Stimulated activated CD8-positive, alpha-beta memory T cell treated with anti-CD3 and anti-CD28 coated beads, Interleukin-2, amount 100 ng/mL, for 48 hours (primary cell): ENCODE measurements around the gene KHDRBS1.
"Not testable (repeated sequence)": the region's sequence is repeated elsewhere in the genome, so short reads cannot be mapped to it uniquely, and the experiment has no call there.

Experiments
- DNase-seq, 2 donors: peaks; one replicate each; pipeline ENCODE4 v3.0.0-alpha.2; 2020; ENCODE audit warnings: low read depth in 2 of 2

KHDRBS1 gene

DNA sequence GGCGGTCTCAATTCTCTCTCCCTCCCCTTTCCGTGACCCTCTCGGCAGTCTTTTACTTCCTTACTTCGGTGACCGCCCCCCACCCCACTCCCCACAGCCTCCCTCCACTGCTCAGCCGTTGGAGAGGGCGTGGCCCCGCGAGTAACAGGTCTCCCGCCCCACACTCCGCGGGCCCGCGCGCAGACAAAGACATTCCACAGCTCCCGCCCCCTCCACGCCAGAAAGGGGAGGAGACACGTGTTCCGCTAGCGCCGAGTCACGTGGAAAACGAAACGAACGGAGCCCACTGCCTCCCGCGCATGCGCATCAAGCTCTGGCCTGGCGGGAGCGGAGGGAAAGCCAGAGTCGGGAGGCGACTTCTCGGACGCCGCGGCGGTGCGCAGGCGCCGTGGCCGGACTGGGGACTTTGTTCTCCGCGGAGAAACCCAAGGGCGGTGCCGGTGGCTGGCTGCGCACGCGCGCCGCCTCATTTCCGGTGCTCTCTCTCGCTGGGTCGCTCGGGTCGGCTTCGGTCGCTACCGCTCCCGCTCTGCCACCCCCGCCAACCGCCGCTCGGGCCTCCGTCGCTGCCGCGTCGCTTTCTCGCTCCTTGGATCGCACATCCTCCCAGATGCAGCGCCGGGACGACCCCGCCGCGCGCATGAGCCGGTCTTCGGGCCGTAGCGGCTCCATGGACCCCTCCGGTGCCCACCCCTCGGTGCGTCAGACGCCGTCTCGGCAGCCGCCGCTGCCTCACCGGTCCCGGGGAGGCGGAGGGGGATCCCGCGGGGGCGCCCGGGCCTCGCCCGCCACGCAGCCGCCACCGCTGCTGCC lies at the start of gene KHDRBS1:
Gene KHDRBS1, plus strand, starts transcription at position 483 of the 813 bp plus-strand sequence. Its CDS starts 128 bp downstream, at position 611.
- peak; percentile 98 for DNase-seq

DNA sequence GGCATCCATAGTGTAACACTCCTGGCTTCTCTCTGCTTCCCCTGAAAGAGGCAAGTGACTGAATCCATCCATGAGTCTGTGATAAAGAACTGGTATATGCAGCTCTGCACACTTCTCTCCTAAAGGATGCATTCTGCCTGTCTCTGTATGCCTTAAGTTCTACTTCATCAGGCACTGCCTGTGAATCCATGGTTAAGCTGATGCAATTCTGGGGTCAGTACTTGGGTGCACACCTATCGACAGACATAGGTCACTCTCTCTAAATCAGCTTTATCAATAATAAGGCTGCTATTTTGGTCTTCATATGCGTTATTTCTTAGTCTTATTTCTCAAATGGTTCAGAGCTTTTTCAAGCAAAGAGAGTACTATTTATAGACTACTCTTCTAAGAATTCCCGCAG lies 42.8 kb upstream of the KHDRBS1 start:
- DNase-seq = no peak

DNA sequence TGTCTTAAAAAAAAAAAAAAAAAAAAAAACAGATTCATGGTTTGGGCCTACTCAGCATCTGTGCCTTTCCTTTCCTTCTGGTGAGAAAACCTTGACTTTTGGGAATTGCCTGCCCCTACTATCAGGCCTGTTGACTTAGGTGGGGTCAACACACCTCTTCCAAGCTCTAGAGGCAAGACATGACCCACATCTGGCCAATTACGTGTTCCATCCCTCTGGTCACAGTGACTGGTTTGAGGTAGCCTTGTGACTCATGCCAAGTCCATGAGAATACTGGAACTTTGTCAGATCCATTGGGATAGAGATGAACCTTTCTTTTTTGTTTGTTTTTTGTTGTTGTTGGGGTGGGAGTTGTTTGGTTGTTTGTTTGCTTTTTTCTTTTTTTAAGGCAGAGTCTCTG lies 37.3 kb upstream of the KHDRBS1 start:
- DNase-seq = no peak

- no peak for DNase-seq
Observed at GRCh38 chr1:31977385-31978131, 36.1 kb upstream of the KHDRBS1 start.

DNA sequence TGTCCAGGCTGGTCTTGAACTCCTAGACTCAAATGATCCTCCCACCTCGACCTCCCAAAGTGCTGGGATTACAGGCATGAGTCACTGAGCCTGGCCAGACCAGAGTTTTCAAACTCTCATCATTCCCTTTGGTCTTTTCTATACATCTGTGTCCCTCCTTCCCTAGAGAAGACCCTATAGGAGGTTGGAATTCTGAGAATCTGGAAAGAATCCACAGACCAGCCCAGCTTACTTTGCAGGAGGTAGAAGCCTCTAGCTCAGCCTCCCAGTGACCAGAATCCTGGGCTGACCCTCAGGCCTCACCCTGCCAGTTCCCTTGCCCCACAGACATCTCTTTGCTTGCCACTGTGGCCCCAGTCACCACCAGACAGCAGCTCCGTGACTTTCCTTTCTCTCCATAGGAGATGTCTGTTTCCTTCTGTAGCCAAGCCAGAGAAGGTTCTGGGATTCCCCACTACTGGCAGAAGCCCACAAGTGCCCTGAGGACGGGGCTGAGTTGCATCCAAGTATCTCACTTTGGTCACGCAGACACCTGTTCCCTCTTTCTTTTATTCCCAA lies 34.7 kb upstream of the KHDRBS1 start:
- DNase-seq = no peak

DNA sequence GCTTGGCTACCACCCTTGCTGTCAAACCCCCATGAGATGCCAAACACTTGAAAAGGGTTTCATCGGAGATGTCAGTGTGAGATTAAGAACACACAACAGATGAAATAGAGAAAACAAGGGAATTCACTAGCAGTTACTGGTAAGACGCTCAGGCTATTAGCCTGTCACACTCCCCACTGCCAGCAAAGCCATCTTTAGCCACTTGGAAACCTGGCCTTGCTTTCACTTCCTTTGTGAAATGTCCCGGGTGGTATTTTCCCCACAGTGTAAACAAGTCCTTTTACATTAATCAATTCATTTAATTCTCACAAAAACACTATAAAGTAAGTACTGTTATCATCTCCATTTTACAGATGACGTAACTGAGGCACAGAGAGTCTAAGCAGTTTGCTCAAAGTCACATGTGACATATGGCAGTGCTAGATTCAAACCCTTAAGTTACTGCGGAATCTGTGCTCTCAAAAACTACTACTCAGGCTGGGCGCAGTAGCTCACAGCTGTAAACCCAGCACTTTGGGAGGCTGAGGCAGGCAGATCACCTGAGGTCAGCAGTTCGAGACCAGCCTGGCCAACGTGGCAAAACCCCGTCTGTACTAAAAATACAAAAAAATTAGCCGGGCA lies 32.7 kb upstream of the KHDRBS1 start:
- DNase-seq = no peak

- DNase-seq = no peak
Observed at GRCh38 chr1:31981456-31981839, 32.2 kb upstream of the KHDRBS1 start.

DNA sequence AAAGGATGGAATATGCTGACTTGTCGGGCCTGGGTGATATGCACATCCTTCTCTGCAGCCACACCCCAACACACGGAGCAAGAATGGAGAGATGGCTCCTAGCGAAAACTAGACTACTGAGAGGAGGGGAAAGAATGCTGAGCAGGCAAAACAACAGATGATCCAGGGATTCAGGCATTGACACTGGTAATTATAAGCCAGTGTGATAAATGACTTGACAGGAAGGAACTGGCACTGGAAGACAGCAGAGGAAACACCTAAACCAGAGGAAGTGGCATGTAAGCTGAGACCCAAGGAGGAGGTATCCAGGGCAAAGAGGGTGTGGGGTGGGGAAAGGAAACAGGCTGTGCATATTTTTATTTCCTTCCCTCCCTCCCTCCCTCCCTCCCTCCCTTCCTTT lies 31.7 kb upstream of the KHDRBS1 start:
- no peak for DNase-seq

DNA sequence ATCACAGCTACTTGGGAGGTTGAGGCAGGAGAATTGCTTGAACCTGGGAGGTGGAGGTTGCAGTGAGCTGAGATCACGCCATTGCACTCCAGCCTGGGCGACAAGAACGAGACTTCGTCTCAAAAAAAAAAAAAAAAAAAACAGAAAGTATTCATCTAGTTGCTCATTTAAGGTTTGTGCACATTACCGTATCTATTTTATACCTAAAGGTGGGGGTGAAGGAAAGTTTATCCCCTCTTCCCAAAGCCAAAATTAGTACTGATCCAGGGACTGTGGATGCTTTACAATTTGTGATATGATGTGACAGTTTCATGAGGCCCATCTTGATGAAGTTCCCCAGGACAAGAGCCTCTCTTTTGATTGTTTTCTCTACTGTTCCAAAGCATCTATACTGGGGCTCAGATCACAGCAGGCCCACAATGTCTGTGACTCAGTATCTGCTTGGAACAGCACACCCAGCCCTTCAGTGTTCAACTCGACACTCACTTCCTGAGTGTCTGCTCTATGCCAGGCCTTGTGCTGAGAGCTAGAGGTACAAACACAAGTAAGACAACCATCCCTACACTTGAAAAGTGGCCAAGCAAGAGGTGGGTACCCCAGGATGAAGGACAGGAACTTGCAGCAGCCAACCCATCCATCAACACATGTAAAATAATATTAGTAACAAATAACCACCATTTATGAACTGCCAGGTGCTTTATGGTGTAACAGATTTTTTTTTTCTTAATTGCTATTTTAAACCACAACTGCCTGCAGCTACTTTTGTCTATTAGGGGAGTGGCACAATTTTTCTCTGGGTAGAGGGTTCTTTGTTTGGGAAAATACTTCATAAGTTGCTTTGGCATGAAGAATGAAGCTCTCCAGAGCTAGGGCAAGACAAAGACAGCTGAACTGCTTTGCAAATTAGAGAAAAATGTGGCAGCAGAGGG lies 29.0 kb upstream of the KHDRBS1 start:
- DNase-seq = no peak

- DNase-seq = no peak
Observed at GRCh38 chr1:31985430-31985829, 28.2 kb upstream of the KHDRBS1 start.

GRCh38 chr1:31987135-31987619 lies 26.5 kb upstream of the KHDRBS1 start:
- no peak for DNase-seq

DNA sequence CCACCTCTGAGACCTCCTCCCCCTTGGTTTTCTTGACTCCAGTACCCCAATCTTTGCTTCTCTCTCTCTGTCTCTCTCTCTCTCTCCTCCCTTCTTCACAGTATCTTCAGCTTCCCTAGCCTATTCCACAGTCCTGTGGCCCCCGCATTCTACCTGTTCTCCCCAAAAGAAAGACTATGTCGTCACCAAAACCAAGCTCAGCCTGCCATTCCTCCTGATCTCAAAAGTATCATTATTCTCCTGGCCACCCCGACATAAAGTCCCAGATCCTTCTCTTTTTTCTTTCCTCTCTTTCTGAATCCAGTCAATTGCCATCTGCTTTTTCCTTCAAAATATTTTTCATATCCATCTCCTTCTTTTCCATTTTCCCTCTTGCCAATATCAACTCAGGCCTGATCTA lies 23.7 kb upstream of the KHDRBS1 start:
- no peak for DNase-seq

DNA sequence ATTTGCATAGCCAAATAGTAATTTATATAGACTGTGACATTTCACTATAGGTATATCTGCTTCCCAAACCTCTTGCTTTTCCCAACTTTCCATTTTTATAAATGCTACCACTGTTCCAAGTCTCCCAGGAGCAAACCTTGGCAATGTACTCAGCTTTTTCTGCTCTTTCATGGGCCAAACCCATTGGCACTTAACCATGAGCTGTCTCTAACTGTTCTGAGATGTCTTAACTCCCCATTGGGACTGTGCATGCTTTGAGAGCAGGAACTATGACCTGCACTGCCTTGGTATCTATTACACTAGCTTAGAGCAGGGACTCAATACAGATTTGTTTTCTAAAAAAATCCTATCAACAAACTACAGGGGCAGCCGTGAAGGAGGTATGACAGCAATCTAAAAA lies 22.5 kb upstream of the KHDRBS1 start:
- no peak for DNase-seq

DNA sequence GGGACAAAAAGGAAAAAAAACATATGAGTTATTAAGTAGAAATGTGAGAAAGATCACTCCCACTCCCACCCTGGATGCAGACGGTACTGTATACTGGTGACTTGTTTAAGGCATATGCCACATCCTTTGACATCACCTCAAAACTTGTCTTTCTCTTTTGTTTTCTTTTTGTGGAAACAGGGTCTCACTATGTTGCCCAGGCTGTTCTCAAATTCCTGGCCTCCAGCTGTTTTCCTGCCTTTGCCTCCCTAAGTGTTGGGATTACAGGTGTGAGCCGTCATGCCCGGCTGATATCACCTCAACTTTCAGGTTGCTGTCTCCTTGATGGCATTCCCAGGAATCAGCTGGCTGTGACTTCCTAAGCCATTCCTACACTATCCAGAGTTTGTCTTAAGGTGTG lies 18.4 kb upstream of the KHDRBS1 start:
- DNase-seq = no peak

- not testable (repeated sequence) for DNase-seq
Observed at GRCh38 chr1:31996121-31996520, 17.5 kb upstream of the KHDRBS1 start.

GRCh38 chr1:32001863-32002262 lies 11.8 kb upstream of the KHDRBS1 start:
- DNase-seq = no peak

DNA sequence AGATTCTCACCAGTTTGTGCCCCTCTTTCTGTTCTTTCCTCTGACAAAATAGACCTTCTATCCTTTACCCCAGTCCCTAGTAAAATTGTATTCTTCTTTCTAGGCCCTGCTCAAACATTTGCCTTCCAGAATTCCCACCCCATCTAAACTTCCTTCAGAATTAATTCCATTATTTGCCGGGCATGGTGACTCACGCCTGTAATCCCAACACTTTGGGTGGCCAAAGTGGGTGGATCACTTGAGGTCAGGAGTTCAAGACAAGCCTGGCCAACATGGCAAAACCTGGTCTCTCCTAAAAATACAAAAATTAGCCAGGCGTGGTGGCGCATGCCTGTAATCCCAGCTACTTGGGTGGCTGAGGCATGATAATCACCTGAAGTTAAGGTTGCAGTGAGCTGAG lies 11.4 kb upstream of the KHDRBS1 start:
- DNase-seq = not testable (repeated sequence)

DNA sequence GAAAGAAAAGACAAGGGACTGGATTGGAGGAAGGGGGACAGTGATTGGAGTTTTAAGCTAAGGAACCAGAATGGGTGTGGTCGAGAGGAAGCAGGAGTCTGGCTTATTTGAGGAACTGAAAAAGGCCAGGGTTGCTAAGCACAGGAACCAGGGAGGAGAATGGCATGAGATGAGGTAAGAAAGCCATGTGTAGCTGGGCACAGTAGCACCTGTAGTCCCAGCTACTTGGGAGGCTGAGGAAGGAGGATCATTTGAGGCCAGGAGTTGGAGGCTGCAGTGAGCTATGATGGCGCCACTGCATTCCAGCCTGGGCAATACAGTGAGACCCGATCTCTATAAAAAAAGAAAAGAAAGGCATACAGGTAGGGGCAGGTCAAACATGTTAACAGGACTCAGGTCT lies 8.1 kb upstream of the KHDRBS1 start:
- no peak for DNase-seq

DNA sequence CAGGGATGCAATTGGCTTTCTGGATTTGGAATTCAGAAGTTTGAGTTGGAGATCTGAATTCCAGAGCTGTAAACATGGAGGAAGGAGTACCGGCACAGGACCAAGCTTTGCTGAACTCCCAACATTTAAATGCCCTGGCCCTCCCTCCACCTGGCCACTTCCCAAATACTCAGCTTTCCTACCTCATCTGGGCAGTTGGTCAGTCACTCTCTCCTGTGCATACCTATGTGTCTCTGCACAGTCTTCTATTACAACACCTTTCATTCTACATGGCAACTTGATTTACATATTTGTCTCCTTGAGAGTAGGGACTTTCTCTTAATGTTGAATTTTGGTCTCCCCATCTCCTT lies 6.1 kb upstream of the KHDRBS1 start:
- no peak for DNase-seq

DNA sequence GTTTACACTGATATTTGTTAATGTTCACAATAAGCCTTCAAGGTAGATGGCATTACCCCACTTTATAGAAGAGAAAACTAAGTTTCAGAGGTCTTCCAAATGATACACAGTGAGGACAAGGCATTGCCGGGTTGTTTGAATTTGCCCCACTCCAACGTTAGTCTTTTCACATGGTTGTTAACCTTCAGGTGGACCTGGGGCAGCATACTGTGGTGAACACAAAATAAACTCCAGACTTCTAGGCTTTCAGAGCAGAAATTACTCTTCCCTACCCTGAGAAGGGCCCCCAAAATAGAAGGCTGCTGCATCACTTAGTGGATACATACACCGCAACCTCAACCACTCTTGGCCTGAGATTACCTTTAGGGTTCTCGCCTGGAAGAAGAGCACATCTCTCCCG lies 3.4 kb upstream of the KHDRBS1 start:
- no peak for DNase-seq

DNA sequence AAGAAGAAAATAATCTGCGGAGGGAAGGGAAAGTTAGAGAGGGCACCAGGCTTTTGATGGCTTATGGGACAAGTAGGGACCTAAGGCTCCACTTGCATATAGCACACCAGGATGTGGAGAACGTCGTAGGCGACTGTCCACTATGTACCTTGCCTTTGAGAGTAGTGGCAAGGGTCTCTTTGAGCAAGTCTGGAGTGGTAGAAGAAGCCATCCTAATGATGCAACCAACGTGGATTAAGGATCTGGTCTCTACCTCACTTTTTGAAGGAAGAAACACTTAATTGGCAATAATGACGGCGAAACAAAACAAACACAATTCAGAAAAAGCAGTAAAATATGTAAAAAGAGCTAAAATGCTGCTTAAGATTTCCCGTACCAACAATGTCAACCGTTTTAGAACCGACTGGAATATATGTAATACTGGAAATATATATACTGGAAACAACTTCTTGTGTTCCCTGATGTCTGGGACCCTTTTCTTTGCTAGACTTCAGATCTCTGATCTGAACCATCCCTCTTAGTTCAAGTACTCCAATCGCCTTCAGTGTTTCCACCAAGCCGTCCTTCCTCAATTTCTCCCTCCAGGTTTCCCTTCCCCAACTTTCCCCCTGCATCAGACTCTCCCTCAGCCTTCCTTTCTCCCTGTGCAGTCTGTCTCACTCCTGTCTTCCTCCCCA lies 821 bp upstream of the KHDRBS1 start:
- no peak for DNase-seq
